Kidney glomerular epithelial cell (primary cell): ENCODE results near the gene CEP19.

ENCODE experiments used
- DNase-seq: peaks from one replicate; lab custom pipeline; 2025; lab: John Stamatoyannopoulos, UW

Gene CEP19

GRCh38 chr3:196708467-196708866 lies 3.6 kb downstream of the CEP19 start:
- no peak for DNase-seq

GRCh38 chr3:196707566-196707965 lies 4.5 kb downstream of the CEP19 start:
- no peak for DNase-seq

- no peak for DNase-seq
Measured at GRCh38 chr3:196706731-196707130, 5.3 kb downstream of the CEP19 start.

GRCh38 chr3:196706327-196706726 lies 5.7 kb downstream of the CEP19 start:
- DNase-seq = no peak

GRCh38 chr3:196700801-196701200 lies 11.2 kb downstream of the CEP19 start:
- no peak for DNase-seq

- DNase-seq = no peak
Measured at GRCh38 chr3:196699749-196700148, 12.3 kb downstream of the CEP19 start.

GRCh38 chr3:196697270-196697669 lies 14.8 kb downstream of the CEP19 start:
- DNase-seq = no peak

GRCh38 chr3:196695849-196696226 lies 16.2 kb downstream of the CEP19 start:
- DNase-seq = no peak

- no peak for DNase-seq
Measured at GRCh38 chr3:196694941-196695848, 16.9 kb downstream of the CEP19 start.

- DNase-seq = peak; percentile 6
Measured at GRCh38 chr3:196694202-196694638, 17.8 kb downstream of the CEP19 start.

GRCh38 chr3:196691386-196691785 lies 20.7 kb downstream of the CEP19 start:
- DNase-seq = no peak

GRCh38 chr3:196689941-196690660 lies 21.9 kb downstream of the CEP19 start:
- DNase-seq = no peak

GRCh38 chr3:196688349-196688748 lies 23.7 kb downstream of the CEP19 start:
- DNase-seq = no peak

- no peak for DNase-seq
Measured at GRCh38 chr3:196686436-196686835, 25.6 kb downstream of the CEP19 start.

GRCh38 chr3:196684548-196685407 lies 27.3 kb downstream of the CEP19 start:
- peak; percentile 62 for DNase-seq

GRCh38 chr3:196677931-196678330 lies 34.1 kb downstream of the CEP19 start:
- no peak for DNase-seq

- no peak for DNase-seq
Measured at GRCh38 chr3:196677353-196677752, 34.7 kb downstream of the CEP19 start.

GRCh38 chr3:196673632-196674031 lies 38.4 kb downstream of the CEP19 start:
- no peak for DNase-seq

GRCh38 chr3:196670339-196670738 lies 41.7 kb downstream of the CEP19 start:
- no peak for DNase-seq

GRCh38 chr3:196667056-196667825 lies 44.8 kb downstream of the CEP19 start:
- no peak for DNase-seq
